H1 (cell line): ENCODE measurements around the gene TMEM181.

Experiments used
- YY1 ChIP-seq: IDR thresholded peaks from 2 replicates; pipeline ENCODE4 v1.6.1; 2011; ENCODE audit warnings: low read depth, mild to moderate bottlenecking, low read length
- TF ChIP-seq, protein P1 (sequence below), 3 experiments: IDR thresholded peaks; 1 replicate in 2 of 3; 2 replicates in 1 of 3; pipeline versions ENCODE4 v1.5.1 to v1.6.1; 2011; ENCODE audit warnings: low read length in 3 of 3, mild to moderate bottlenecking in 3 of 3, inconsistent platforms in 2 of 3, low read depth in 1 of 3, moderate library complexity in 1 of 3; ENCODE audit not compliant: insufficient read depth in 1 of 3; ENCODE audit errors: control extremely low read depth in 1 of 3
- TF ChIP-seq, protein P2 (sequence below): IDR thresholded peaks from 2 replicates; pipeline ENCODE4 v1.6.1; 2011; ENCODE audit warnings: low read length, improper control_type of control experiment
- TF ChIP-seq, protein P3 (sequence below): IDR thresholded peaks from 2 replicates; pipeline ENCODE4 v1.6.1; 2012; ENCODE audit warnings: inconsistent platforms

DNA sequence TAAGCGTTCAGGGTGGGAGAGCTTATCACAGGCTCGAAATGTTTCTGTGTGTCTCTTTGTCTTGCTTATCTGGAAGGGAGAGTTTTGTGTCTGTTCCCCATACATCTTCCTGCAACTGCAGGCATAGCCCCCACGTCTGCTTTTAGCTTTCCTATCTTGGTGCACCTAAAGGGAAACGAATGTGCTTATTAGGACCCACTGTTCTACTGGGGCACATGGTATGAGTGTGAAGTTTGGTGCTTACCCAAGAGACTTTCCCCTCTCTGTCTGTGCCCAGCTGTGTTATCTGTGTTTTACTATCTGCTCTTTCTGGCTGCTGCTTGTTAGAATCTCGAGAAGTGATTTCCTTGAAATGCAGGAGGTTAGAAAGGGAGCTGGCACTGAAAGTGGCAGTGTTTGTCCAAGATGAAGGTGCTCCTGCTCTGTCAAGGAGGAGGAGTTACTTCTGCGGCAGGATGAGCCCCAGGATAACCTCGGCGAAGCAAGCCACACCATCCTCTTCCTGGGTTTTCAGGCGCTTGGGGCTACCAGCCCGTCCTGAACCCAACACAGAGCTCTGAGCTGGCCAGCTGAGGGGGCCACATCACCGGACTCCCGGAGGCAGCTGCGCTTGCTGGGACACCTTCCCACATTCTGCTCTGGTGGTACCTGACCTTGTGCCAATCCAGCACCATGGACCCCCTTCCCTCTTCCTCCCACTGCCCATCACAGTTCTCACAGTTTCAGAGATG lies 61.2 kb downstream of the TMEM181 start:
- TF ChIP-seq, protein P1, sequence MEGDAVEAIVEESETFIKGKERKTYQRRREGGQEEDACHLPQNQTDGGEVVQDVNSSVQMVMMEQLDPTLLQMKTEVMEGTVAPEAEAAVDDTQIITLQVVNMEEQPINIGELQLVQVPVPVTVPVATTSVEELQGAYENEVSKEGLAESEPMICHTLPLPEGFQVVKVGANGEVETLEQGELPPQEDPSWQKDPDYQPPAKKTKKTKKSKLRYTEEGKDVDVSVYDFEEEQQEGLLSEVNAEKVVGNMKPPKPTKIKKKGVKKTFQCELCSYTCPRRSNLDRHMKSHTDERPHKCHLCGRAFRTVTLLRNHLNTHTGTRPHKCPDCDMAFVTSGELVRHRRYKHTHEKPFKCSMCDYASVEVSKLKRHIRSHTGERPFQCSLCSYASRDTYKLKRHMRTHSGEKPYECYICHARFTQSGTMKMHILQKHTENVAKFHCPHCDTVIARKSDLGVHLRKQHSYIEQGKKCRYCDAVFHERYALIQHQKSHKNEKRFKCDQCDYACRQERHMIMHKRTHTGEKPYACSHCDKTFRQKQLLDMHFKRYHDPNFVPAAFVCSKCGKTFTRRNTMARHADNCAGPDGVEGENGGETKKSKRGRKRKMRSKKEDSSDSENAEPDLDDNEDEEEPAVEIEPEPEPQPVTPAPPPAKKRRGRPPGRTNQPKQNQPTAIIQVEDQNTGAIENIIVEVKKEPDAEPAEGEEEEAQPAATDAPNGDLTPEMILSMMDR (IDR thresholded peaks at IDR 0.05; ENCODE audit: control extremely low read depth in 1 of 3, insufficient read depth in 1 of 3, low read depth in 1 of 3, low read length in 3 of 3), result no peak
- TF ChIP-seq, protein P2, sequence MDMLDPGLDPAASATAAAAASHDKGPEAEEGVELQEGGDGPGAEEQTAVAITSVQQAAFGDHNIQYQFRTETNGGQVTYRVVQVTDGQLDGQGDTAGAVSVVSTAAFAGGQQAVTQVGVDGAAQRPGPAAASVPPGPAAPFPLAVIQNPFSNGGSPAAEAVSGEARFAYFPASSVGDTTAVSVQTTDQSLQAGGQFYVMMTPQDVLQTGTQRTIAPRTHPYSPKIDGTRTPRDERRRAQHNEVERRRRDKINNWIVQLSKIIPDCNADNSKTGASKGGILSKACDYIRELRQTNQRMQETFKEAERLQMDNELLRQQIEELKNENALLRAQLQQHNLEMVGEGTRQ, result no peak
- TF ChIP-seq, protein P3, sequence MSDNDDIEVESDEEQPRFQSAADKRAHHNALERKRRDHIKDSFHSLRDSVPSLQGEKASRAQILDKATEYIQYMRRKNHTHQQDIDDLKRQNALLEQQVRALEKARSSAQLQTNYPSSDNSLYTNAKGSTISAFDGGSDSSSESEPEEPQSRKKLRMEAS, result no peak
- no peak for TF ChIP-seq YY1
